A172 (cell line): ENCODE measurements around the gene RERE. TPM values are rescaled to one million over a fixed set of nuclear protein-coding genes. Genes with fewer than 3 reads are reported as not detected.
A peak's percentile ranks its signal among the peaks of the same experiment; 100 is the strongest.

ENCODE experiments used
- DNase-seq: peaks from one replicate; pipeline ENCODE4 v3.0.0-alpha.2; 2015; ENCODE audit warnings: low spot score
- total RNA-seq: library from RNA; depleted of rRNA; stranded (reverse); fragments of >200 nt; shearing (Covaris generic); gene quantifications from 2 replicates; pipeline ENCODE4 v1.2.3, GENCODE V29; 2014

The RERE gene
- total RNA-seq, 1 experiment from 2014 or later: 7.0 TPM

DNA sequence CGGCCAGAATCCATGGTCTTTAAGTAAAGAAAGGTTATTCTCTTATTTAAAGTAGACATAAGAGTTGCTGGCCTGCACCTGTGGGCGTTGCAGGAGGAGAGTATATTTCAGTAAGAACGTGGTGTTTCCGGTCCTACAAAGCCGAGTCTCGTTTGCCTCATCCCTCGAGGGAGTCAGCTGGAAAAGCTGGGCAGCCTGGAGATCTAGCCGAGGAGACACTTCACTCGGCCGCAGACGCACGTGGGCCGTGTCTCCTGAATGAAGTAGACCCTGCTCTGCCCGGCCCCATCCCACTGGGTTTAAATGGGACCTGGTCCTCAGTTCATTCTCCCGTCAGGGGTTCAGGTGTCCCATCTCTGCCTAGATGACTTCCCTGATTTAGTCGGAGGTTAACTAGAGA is 484.6 kb downstream of the RERE start:
- no peak for DNase-seq

GRCh38 chr1:8330271-8331125 is 486.9 kb downstream of the RERE start:
- DNase-seq: no peak

DNA sequence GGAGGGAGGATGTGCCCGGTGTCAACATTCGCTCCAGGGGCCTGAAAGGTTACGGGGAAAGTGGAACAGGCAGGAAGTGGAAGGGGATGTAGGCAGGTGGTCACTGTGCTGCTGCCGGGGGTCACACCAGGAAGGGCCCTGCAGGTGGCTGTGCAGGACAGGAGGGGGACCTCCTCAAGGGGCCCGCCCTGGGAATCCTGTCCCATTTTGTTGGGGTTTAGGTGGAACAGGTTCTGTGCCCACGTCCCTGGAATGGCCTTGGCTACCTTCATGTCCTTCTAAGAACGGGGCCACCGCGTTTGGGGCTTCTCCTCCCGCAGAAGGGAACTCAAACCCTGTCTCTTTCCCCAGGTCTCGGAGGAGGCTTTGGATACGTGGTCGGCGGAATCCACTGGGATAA is 487.6 kb downstream of the RERE start:
- DNase-seq: no peak

DNA sequence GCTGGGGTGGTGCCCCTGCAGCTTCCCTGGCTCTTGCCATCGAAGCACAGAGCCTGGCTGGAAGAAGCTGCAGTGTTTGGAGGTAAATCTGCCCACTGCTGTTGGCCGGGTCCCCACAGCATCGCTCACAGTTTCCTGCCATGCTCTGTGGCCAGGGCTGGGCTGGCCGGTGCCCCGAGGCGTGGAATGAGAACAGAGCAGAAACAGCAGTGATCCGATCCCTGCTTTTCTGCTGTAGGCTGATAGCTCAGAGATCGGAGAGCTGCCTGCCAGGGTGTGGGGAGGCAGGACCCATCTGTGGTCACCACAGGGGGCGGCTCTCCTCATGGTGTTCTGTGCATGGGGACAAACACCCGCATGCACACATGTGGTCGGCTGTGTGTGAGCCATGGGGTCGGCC is 488.0 kb downstream of the RERE start:
- DNase-seq: no peak

DNA sequence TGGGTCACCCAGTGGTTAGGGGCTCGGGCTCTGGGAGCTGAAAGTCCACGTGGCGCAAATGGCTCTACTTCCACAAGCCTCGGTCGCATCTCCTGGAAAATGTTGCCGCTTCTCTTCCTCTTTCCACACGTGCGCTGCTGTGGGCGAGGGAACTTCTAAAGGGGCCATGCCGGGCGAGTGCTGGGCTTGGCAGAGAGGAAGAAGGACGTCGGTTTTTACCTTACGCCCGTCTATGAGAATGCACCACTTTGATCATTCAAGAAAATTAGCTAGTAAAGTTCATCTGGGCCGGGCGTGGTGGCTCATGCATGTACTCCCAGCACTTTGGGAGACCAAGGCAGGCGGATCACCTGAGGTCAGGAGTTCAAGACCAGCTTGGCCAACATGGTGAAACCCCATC is 489.2 kb downstream of the RERE start:
- no peak for DNase-seq

GRCh38 chr1:8326265-8326664 is 491.2 kb downstream of the RERE start:
- no peak for DNase-seq

GRCh38 chr1:8325771-8326170 is 491.7 kb downstream of the RERE start:
- no peak for DNase-seq

DNA sequence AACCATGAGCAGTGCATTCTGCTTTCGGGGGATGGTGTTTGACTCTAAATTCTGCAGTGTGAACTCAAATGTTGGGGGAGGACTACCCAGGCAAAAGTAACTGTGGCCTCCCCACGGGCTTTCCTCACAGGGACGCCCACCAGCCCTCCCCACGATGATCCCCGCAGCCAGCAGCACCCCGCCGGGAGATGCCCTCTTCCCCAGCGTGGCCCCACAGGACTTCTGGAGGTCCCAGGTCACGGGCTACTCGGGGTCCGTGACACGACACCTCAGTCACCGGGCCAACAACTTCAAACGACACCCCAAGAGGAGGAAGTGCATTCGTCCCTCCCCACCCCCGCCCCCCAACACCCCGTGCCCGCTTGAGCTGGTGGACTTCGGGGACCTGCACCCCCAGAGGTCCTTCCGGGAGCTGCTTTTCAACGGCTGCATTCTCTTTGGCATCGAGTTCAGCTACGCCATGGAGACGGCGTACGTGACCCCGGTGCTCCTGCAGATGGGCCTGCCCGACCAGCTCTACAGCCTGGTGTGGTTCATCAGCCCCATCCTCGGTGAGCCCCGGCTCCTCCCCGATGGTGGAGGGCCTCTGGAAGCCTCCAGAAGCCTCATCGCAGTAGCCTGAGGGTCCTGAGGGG is 493.1 kb downstream of the RERE start:
- no peak for DNase-seq

- no peak for DNase-seq
Measured at GRCh38 chr1:8323706-8324105, 493.7 kb downstream of the RERE start.

DNA sequence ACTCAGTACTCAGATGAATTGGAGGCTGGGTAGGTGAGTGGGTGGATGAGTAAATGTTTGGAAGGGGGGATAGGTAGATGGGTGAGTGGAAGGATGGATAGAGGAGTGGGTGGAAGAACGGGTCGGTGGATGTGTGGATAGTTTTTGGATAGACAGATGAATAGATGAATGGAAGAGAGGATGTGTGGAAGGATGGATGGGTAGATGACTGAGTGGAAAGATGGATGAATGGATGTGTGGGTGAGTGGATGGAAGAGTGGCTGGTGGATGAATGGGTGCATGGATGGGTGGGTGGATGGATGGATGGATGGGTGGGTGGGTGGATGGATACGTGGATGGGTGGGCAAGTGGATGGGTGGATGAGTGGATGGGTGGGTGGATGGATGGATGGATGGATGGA is 495.8 kb downstream of the RERE start:
- DNase-seq: no peak

GRCh38 chr1:8318436-8318835 is 499.0 kb downstream of the RERE start:
- DNase-seq: no peak

- peak; percentile 13 for DNase-seq
Measured at GRCh38 chr1:8317647-8318381, 499.6 kb downstream of the RERE start, which contains the start of gene SLC45A1. SLC45A1 (plus strand) TSS chr1:8318114; CDS start chr1:8324330, 6,216 bp downstream.

- no peak for DNase-seq
Measured at GRCh38 chr1:8315573-8316475, 501.6 kb downstream of the RERE start.

- DNase-seq: peak; percentile 66
Measured at GRCh38 chr1:8314346-8315280, 502.8 kb downstream of the RERE start.

DNA sequence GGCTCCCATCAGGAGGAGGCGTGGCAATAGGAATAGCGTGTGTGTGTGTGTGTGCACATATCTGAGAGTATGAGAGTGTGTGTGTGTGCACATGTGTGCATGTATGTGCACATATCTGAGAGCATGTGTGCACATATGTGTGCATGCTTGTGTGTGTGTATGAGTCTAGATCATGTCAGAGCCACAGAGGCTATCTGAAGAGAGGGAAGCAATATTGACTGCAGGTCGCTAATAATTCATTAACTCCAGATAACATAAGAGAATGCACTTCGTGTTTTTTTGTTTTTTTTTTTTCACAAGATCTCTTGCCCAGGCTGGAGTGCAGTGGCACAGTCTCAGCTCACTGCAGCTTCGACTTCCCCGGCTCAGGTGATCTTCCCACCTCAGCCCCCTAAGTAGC is 504.2 kb downstream of the RERE start:
- no peak for DNase-seq

- no peak for DNase-seq
Measured at GRCh38 chr1:8312235-8313218, 504.9 kb downstream of the RERE start.

GRCh38 chr1:8311068-8311718 is 506.2 kb downstream of the RERE start:
- no peak for DNase-seq

DNA sequence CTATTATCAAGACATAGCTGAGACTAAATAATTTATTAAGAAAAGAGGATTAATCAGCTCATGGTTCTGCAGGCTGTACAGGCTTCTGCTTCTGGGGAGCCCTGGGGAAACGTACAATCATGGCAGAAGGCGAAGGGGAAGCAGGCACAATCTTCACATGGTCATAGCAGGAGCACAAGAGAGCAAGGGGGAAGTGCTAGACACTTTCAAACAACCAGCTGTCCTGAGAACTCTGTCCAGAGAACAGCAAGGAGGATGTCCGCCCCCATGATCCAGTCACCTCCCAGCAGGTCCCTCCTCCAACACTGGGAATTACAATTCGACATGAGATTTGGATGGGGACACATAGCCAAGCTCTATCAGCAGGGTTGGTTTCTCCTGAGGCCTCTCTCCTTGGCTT is 509.8 kb downstream of the RERE start:
- DNase-seq: no peak

- DNase-seq: no peak
Measured at GRCh38 chr1:8303876-8304275, 513.6 kb downstream of the RERE start.
